Neural cell (in vitro differentiated cells): ENCODE measurements around the gene SIMC1. TPM values are rescaled to one million over a fixed set of nuclear protein-coding genes. Genes with fewer than 3 reads are reported as not detected.

Source experiments
- H2AFZ ChIP-seq: fragments of 200-600, 300-800 bp; sonication (generic), shearing (Covaris generic); 2 replicates; pipeline ENCODE4 v1.6.0; 2014; ENCODE audit warnings: low read depth, mild to moderate bottlenecking, antibody characterized with exemption, low read length, moderate library complexity
- H3F3A ChIP-seq: fragments of 200-600 bp; shearing (Covaris generic); 2 replicates; pipeline ENCODE4 v1.6.1; 2016; ENCODE audit warnings: mild to moderate bottlenecking, moderate library complexity, mixed read lengths, antibody characterized with exemption, low read length; ENCODE audit not compliant: insufficient read depth, poor library complexity, severe bottlenecking
- H3K27ac ChIP-seq: fragments of 200-600, 300-800 bp; sonication (generic), shearing (Covaris generic); 2 replicates; pipeline ENCODE4 v1.5.1; 2014; ENCODE audit warnings: mild to moderate bottlenecking, low read length, moderate library complexity
- H3K27me3 ChIP-seq: fragments of 300-800, 200-600 bp; sonication (generic), shearing (Covaris generic); 2 replicates; pipeline ENCODE4 v1.6.0; 2014; ENCODE audit warnings: mild to moderate bottlenecking, low read depth, low read length, moderate library complexity; ENCODE audit not compliant: insufficient read depth
- H3K36me3 ChIP-seq: fragments of 300-800, 200-600 bp; sonication (generic), shearing (Covaris generic); 2 replicates; pipeline ENCODE4 v1.5.1; 2014; ENCODE audit warnings: mild to moderate bottlenecking, antibody characterized with exemption, low read length, moderate library complexity; ENCODE audit not compliant: insufficient read depth
- H3K4me2 ChIP-seq: fragments of 300-800, 200-600 bp; sonication (generic), shearing (Covaris generic); 2 replicates; pipeline ENCODE4 v1.6.0; 2014; ENCODE audit warnings: mild to moderate bottlenecking, low read length
- H3K4me3 ChIP-seq: fragments of 300-800, 200-600 bp; sonication (generic), shearing (Covaris generic); 2 replicates; pipeline ENCODE4 v1.5.1; 2014; ENCODE audit warnings: mild to moderate bottlenecking, low read length, moderate library complexity
- H3K79me2 ChIP-seq: fragments of 200-600 bp; shearing (Covaris generic); replicated peaks from 2 replicates; pipeline ENCODE4 v1.6.0; 2014; ENCODE audit warnings: mild to moderate bottlenecking, low read length, moderate library complexity; ENCODE audit not compliant: insufficient read depth
- H3K9ac ChIP-seq: fragments of 300-800, 200-600 bp; sonication (generic), shearing (Covaris generic); 2 replicates; pipeline ENCODE4 v1.6.1; 2016; ENCODE audit warnings: mild to moderate bottlenecking, low read length, mixed read lengths
- H3K9me2 ChIP-seq: fragments of 200-600 bp; shearing (Covaris generic); 2 replicates; pipeline ENCODE4 v1.6.1; 2016; ENCODE audit warnings: mild to moderate bottlenecking, low read length, mixed read lengths; ENCODE audit not compliant: insufficient read depth
- H3K9me3 ChIP-seq: fragments of 200-600, 300-800 bp; sonication (generic), shearing (Covaris generic); 2 replicates; pipeline ENCODE4 v1.6.1; 2016; ENCODE audit warnings: mild to moderate bottlenecking, mixed run types, low read length, moderate library complexity, mixed read lengths
- H4K20me1 ChIP-seq: fragments of 200-600 bp; shearing (Covaris generic); 2 replicates; pipeline ENCODE4 v1.6.1; 2016; ENCODE audit warnings: mild to moderate bottlenecking, mixed run types; ENCODE audit not compliant: insufficient read depth
- EP300 ChIP-seq: fragments of 450-650 bp; conservative IDR thresholded peaks from 2 replicates; pipeline ENCODE4 v1.6.1; 2014; ENCODE audit warnings: antibody characterized with exemption, mild to moderate bottlenecking, moderate library complexity; ENCODE audit not compliant: poor library complexity, severe bottlenecking
- EZH2 ChIP-seq: fragments of 200-600, 300-800 bp; shearing (Covaris generic), sonication (generic); IDR thresholded peaks from 2 replicates; pipeline ENCODE4 v1.6.1; 2014; ENCODE audit warnings: antibody characterized with exemption, low read length, borderline replicate concordance, mild to moderate bottlenecking; ENCODE audit not compliant: insufficient read depth, poor library complexity, severe bottlenecking
- MXI1 ChIP-seq: fragments of 450-650 bp; conservative IDR thresholded peaks from 2 replicates; pipeline ENCODE4 v1.6.1; 2014; ENCODE audit warnings: antibody characterized with exemption, mild to moderate bottlenecking; ENCODE audit not compliant: poor library complexity, severe bottlenecking
- POLR2AphosphoS5 ChIP-seq: IDR thresholded peaks from 2 replicates; pipeline ENCODE4 v1.6.1; 2012
- RAD21 ChIP-seq: fragments of 450-650 bp; conservative IDR thresholded peaks from 2 replicates; pipeline ENCODE4 v1.6.1; 2014; ENCODE audit warnings: antibody characterized with exemption, mild to moderate bottlenecking, moderate library complexity
- SMC3 ChIP-seq: fragments of 450-650 bp; conservative IDR thresholded peaks from 2 replicates; pipeline ENCODE4 v1.6.1; 2014; ENCODE audit warnings: antibody characterized with exemption, mild to moderate bottlenecking, moderate library complexity; ENCODE audit not compliant: poor library complexity
- TAF1 ChIP-seq: IDR thresholded peaks from 2 replicates; pipeline ENCODE4 v1.6.1; 2012; ENCODE audit warnings: low read depth
- polyA plus RNA-seq: library from polyadenylated mRNA; depleted of rRNA; stranded (reverse); fragments of >200 nt; gene quantifications from 2 replicates; pipeline ENCODE4 v1.2.3, GENCODE V29; 2014
- TF ChIP-seq, protein P1 (sequence below): IDR thresholded peaks from 2 replicates; pipeline ENCODE4 v1.6.1; 2012; ENCODE audit warnings: borderline replicate concordance

The SIMC1 gene
- polyA plus RNA-seq, 1 donor from 2014 or later: 20.7 TPM

DNA sequence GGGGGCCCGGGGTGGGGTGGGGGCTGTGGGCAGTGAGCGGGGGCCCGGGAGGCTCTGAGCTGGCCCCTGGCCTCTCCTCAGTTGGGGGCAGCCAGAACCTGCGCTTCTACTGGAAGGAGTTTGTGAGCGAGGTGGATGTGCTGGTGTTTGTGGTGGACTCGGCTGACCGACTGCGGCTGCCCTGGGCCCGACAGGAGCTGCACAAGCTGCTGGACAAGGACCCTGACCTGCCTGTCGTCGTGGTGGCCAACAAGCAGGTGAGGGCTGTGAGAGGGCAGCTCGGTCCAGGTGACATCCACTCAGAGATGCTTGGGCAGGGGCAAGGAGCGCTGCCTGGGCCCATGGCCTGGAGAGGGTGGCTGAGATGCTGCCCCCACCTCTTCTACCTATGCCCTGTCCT lies 130.5 kb downstream of the SIMC1 start:
- no peaks in the 10 kb centered on the region for H3F3A ChIP-seq
- H3K27ac ChIP-seq: no peak overlapping the region
- H3K9ac ChIP-seq: no peak overlapping the region
- TF ChIP-seq POLR2AphosphoS5: no peak
- TF ChIP-seq MXI1: no peak
- no peak for TF ChIP-seq TAF1
- no peak for TF ChIP-seq EZH2
- TF ChIP-seq, protein P1, sequence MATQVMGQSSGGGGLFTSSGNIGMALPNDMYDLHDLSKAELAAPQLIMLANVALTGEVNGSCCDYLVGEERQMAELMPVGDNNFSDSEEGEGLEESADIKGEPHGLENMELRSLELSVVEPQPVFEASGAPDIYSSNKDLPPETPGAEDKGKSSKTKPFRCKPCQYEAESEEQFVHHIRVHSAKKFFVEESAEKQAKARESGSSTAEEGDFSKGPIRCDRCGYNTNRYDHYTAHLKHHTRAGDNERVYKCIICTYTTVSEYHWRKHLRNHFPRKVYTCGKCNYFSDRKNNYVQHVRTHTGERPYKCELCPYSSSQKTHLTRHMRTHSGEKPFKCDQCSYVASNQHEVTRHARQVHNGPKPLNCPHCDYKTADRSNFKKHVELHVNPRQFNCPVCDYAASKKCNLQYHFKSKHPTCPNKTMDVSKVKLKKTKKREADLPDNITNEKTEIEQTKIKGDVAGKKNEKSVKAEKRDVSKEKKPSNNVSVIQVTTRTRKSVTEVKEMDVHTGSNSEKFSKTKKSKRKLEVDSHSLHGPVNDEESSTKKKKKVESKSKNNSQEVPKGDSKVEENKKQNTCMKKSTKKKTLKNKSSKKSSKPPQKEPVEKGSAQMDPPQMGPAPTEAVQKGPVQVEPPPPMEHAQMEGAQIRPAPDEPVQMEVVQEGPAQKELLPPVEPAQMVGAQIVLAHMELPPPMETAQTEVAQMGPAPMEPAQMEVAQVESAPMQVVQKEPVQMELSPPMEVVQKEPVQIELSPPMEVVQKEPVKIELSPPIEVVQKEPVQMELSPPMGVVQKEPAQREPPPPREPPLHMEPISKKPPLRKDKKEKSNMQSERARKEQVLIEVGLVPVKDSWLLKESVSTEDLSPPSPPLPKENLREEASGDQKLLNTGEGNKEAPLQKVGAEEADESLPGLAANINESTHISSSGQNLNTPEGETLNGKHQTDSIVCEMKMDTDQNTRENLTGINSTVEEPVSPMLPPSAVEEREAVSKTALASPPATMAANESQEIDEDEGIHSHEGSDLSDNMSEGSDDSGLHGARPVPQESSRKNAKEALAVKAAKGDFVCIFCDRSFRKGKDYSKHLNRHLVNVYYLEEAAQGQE: no peak
- TF ChIP-seq RAD21: no peak
- TF ChIP-seq SMC3: no peak
- no peaks in the 10 kb centered on the region for H3K79me2 ChIP-seq
- no peaks in the 10 kb centered on the region for H3K9me3 ChIP-seq
- no peak overlapping the region for H3K4me3 ChIP-seq
- no peak overlapping the region for H2AFZ ChIP-seq
- no peaks in the 10 kb centered on the region for H4K20me1 ChIP-seq
- no peaks in the 10 kb centered on the region for H3K27me3 ChIP-seq
- no peaks in the 10 kb centered on the region for H3K36me3 ChIP-seq
- H3K9me2 ChIP-seq: no peaks in the 10 kb centered on the region
- H3K4me2 ChIP-seq: no peak overlapping the region

DNA sequence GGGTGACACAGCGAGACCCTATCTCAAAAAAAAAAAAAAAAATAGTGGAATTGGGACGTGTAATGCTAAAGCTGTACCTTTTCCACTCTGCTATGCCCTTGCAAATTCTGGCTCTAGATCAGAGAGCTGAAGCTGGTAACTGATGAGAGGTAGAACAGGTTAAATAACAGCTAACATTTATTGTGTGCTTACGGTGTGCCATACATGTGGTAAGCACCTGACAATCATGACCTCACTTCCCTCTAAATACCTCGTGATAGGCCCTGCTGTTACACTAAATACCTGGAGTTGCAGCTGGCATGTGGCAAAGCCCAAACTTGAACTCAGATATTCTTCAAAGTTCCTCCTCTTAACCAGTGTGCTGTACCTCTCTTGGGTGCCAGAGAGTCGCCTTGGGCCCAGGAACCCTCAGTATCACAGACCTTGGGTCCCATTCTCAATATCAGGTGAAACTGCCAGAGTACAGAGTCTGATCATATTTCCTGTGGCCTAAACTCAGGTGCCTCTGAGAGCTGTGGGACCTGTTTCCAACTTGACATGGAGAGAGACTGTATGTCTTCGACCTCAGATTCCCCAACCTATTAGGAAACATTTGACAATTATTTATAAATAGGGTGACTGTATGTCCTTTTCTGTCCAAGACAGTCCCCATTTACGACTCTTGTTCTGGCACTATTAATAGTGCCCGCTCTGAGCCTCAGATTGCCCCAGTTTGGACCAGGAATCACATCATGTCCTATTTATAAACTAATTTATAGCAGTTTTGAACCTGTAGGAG lies 131.9 kb downstream of the SIMC1 start:
- no peaks in the 10 kb centered on the region for H3F3A ChIP-seq
- H3K27me3 ChIP-seq: no peaks in the 10 kb centered on the region
- H3K9me3 ChIP-seq: no peaks in the 10 kb centered on the region
- H3K27ac ChIP-seq: no peak overlapping the region
- TF ChIP-seq TAF1 (no peak), SMC3 (no peak), MXI1 (no peak), RAD21 (no peak), EP300 (no peak), POLR2AphosphoS5 (no peak), EZH2 (no peak)
- TF ChIP-seq, protein P1: no peak
- H3K4me2 ChIP-seq: no peak overlapping the region
- H2AFZ ChIP-seq: no peak overlapping the region
- H3K36me3 ChIP-seq: no peaks in the 10 kb centered on the region
- no peaks in the 10 kb centered on the region for H3K9me2 ChIP-seq
- no peaks in the 10 kb centered on the region for H4K20me1 ChIP-seq
- no peak overlapping the region for H3K4me3 ChIP-seq
- H3K9ac ChIP-seq: no peak overlapping the region
- no peaks in the 10 kb centered on the region for H3K79me2 ChIP-seq
